22Rv1 (cell line): ENCODE measurements around the gene HK1.

Experiments
- H3K27ac ChIP-seq: fragments of 450-650 bp; 2 replicates; pipeline ENCODE4 v1.5.1; 2017
- CTCF ChIP-seq: fragments of 450-650 bp; IDR thresholded peaks from 2 replicates; pipeline ENCODE4 v1.5.1; 2017; ENCODE audit warnings: mild to moderate bottlenecking
- ZFX ChIP-seq: fragments of 450-650 bp; IDR thresholded peaks from 2 replicates; pipeline ENCODE4 v1.6.1; 2017; ENCODE audit warnings: antibody characterized with exemption, borderline replicate concordance

HK1 gene

GRCh38 chr10:69311309-69311708 lies 33.0 kb downstream of the HK1 start:
- no peak for TF ChIP-seq ZFX
- TF ChIP-seq CTCF, result no peak
- H3K27ac ChIP-seq, result no peak overlapping the region

- no peak overlapping the region for H3K27ac ChIP-seq
- no peak for TF ChIP-seq CTCF
- no peak for TF ChIP-seq ZFX
These were observed 34.2 kb downstream of the HK1 start for GRCh38 chr10:69312528-69312927.

- TF ChIP-seq CTCF, result no peak
- TF ChIP-seq ZFX, result no peak
- no peak overlapping the region for H3K27ac ChIP-seq
These were observed 36.8 kb downstream of the HK1 start for GRCh38 chr10:69315100-69315542.

- peak overlapping the region; percentile 95 for H3K27ac ChIP-seq
- TF ChIP-seq CTCF (no peak), ZFX (no peak)
These were observed 37.5 kb downstream of the HK1 start for GRCh38 chr10:69315610-69316312.

- H3K27ac ChIP-seq, result peak overlapping the region; percentile 95
- TF ChIP-seq CTCF, result no peak
- TF ChIP-seq ZFX, result no peak
These were observed 38.2 kb downstream of the HK1 start for GRCh38 chr10:69316313-69317059.

GRCh38 chr10:69317175-69317604 lies 38.9 kb downstream of the HK1 start:
- TF ChIP-seq ZFX (no peak), CTCF (no peak)
- H3K27ac ChIP-seq, result peak overlapping the region; percentile 95

- H3K27ac ChIP-seq, result peak overlapping the region; percentile 95
- no peak for TF ChIP-seq ZFX
- TF ChIP-seq CTCF, result no peak
These were observed 39.4 kb downstream of the HK1 start for GRCh38 chr10:69317626-69318105.
